GM21447 (cell line): ENCODE data around the gene DNAJC19.
"Not testable (repeated sequence)": the region's sequence is repeated elsewhere in the genome, so short reads cannot be mapped to it uniquely, and the experiment has no call there.

Experiments used
- ATAC-seq: cut with Tn5 transposase; IDR thresholded peaks from one replicate; pipeline ENCODE4 v1.9.1; 2021; ENCODE audit not compliant: unreplicated experiment

Gene DNAJC19

DNA sequence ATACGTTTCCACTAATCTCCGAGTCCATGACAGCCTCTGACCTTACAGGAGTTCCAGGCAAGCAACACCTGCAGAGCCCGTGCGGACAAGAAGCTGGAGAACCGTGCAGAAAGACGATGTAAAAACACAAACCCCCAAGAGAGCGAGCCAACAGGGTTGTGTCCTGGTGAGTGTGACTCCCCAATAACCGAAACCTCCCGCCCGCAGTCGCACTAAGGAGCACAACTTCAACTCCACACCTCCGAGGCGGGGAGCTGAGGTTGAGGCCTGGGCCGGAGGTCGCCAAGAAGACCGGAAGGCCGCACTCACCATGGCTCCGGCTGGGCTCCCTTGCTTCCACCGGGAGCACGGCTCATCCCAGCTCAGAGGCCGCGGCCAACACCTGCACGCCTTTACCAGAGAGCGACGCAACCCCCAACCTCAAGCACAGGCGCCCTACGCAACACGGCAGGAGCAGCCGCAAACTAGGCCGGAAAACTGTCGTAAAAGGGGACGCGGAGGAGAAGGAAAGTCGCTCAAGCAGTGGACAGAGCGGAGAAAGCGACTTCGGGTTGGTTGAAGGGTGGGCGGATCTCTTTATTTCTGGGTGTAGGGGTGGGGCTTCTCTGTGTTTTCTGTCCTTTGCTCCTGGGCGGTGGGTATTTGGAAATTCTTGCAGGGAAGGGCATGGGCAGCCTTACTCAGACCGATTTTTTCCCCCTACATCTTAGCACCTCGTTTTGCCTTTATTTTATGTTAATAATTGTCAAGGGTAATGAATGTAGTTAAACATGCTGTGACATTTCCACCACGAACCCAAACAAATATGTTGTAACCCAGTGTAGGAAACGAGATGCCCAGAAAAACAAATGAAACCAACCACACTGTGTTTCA is at the start of gene DNAJC19:
TSS of gene DNAJC19 (minus strand) at position 446 of the 873 bp plus-strand sequence. CDS start at position 312, 134 bp downstream.
- ATAC-seq, result peak; percentile 98

GRCh38 chr3:181030948-181031347 is 41.4 kb upstream of the DNAJC19 start:
- ATAC-seq, result no peak

- ATAC-seq, result no peak
Measured at GRCh38 chr3:181025204-181025603, 35.7 kb upstream of the DNAJC19 start.

DNA sequence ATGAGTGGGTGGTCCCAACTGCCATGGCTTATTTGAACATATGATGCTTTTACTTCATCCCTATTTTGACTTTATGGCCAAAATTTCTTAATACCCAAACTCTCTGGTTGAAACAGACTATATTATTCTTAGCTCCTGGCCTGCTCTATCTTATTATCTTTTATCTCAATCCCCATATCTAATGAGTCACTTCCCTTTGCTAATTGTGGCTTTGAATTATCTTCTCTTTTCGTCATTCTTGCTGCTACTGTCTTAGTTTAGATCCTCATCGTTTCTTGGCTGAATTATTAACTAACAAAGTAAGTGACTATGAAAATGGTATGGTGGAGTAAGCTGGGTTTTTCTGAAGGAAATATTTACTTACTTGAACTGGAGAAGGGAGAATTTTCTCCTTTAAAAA is 28.2 kb upstream of the DNAJC19 start:
- no peak for ATAC-seq

DNA sequence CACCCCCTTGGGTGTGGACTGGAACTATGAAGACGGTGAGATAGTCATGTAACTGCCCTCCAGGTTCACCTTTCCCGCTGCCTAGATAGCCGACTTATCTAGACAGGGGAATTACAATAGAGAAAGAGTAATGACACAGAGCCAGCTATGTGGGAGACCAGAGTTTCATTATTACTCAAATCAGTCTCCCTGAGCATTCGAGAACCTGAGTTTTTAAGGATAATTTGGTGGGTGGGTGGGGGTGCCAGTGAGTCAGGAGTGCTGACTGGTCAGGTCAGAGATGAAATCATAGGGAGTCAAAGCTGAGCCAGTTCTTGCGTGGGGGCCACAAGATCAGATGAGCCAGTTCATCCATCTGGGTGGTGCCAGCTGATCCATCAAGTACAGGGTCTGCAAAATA is 19.7 kb upstream of the DNAJC19 start:
- ATAC-seq, result no peak

- no peak for ATAC-seq
Measured at GRCh38 chr3:181008796-181009195, 19.3 kb upstream of the DNAJC19 start.

DNA sequence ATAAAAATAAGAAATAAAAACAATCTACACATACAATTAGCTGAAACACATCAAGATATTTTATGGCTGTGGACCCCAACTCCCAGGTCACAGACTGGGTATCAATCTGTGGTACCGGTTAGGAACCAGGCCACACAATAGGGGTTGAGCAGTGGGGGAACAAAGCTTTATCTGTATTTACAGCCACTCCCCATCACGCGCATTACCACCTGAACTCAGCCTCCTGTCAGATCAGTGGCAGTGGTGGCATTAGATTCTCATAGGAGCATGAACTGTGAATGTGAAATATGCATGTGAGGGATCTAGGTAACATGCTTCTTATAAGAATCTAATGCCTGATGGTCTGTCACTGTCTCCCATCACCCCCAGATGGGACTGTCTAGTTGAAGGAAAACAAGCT is 17.7 kb upstream of the DNAJC19 start:
- ATAC-seq, result no peak

- ATAC-seq, result no peak
Measured at GRCh38 chr3:181006541-181006940, 17.0 kb upstream of the DNAJC19 start.

DNA sequence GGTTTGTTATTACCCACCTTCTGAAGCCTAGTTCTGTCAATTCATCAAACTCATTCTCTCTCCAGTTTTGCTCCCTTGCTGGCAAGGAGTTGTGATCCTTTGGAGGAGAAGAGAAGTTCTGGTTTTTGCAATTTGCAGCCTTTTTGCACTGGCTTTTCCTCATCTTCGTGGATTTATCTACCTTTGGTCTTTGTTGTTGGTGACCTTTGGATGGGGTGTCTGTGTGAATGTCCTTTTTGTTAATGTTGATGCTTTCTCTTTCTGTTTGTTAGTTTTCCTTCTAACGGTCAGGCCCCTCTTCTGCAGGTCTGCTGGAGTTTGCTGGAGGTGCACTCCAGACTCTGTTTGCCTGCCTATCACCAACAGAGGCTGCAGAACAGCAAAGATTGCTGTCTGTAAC is 13.9 kb upstream of the DNAJC19 start:
- not testable (repeated sequence) for ATAC-seq

- not testable (repeated sequence) for ATAC-seq
Measured at GRCh38 chr3:181002331-181002730, 12.8 kb upstream of the DNAJC19 start.

DNA sequence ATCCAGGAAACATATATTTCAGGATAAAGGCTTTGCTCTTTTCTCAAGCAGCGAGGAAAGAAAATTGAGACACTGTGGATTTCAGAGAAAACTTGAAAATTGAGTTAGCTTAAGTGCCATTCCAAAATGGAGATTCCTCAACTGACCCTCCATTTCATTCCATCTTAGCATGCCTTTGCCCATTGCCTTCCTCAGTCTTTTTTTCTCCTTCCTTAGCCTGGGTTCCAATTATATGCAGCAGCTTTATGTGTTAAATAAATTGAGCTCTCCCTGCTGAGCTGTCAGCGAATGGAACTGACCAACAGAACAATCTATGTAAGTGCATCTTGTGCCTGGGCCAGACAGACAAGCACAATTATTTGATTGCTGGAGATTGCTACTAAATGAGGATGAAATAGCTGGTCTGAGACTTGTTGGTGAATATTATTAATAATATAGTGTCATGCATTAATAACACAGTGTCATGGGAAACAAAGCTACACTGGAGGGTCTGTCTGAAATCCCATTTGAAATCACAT is 6.9 kb upstream of the DNAJC19 start:
- ATAC-seq, result no peak

DNA sequence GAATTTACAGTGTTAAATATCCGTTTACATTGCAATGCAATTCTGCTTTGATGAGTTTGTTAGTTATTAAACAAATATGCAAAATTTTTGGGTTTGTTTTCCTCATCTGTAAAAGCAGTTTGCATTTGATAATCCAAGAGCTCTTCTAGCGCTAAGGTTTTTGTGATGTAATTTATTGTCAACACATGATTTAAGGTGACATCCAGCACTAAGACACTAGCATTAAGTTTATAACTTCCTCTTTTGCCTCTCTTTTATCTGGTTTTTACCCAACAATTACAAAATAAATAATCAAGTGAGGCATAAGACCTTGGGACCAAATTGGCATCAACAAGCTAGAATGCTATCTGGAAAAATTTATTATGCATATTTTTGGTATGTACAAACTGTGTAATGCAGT is 969 bp upstream of the DNAJC19 start:
- no peak for ATAC-seq

DNA sequence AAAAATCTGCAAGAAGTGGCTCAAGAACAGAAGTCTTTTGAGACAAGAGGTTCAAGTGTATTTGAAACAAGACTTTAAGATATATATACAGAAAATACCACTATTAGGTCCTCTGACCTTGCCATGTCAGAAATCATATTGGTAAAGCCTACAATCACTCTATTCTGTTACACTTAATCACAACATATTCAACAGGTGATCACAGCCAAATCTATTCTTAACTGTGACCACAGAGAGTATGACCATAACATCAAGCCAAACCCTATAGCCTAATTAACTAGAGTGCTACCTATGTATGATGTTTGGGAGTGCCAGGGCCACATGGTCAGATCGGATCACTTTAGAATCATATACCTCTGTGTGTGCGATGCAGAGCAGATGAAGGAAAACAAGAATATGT is 2.2 kb downstream of the DNAJC19 start:
- ATAC-seq, result no peak

DNA sequence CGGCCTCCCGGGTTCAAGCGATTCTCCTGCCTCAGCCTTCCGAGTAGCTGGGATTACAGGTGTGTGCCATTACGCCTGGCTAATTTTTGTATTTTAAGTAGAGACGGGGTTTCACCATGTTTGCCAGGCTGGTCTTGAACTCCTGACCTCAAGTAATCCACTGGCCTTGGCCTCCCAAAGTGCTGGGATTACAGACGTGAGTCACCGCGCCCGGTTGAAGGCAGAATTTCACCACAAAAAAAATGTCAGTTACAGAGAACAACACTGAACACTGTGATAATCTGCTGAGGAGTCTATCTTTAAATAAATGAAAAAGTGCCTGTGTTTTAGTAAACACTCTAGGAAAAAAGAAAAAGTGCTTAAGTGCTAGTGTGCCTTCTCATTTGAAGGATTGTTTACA is 3.2 kb downstream of the DNAJC19 start:
- not testable (repeated sequence) for ATAC-seq

DNA sequence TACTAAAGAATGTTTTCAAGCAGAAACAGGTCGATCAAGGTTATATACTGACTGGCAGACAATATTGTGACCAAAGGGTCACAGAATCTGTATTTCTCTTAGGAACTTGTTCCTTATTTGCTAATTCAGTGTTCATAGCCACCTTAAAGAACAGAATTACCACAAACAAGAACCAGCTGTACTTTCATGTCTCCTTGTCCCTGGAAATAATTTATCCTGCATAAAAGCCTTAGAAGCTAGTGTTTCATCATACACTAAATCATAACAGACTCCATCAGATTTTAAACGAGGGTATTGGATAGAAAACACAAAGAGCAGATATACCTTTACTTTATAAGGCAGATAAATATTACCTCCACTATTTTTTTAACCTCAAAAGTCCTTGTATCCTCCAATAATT is 6.4 kb downstream of the DNAJC19 start:
- no peak for ATAC-seq

GRCh38 chr3:180981912-180982311 is 7.6 kb downstream of the DNAJC19 start:
- no peak for ATAC-seq

GRCh38 chr3:180980611-180981010 is 8.9 kb downstream of the DNAJC19 start:
- ATAC-seq, result no peak

DNA sequence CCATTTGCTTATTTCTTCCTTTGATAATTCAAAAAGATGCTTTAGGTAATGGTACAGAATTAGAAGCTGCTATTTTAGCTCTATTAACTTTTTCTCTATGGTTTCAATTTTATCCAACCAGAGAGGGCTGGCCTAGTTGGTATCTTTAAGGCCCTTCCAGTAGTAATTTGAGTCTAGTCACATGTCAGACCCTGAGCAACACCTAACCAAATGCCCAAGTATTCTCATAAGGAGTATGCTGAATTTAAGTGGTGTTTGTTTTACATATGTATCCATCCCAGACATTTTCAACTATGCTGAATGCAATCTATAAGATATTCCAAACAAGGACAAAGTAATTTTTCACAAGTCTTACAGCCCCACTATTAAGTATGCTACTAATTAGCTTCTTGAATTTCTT is 9.6 kb downstream of the DNAJC19 start:
- no peak for ATAC-seq

DNA sequence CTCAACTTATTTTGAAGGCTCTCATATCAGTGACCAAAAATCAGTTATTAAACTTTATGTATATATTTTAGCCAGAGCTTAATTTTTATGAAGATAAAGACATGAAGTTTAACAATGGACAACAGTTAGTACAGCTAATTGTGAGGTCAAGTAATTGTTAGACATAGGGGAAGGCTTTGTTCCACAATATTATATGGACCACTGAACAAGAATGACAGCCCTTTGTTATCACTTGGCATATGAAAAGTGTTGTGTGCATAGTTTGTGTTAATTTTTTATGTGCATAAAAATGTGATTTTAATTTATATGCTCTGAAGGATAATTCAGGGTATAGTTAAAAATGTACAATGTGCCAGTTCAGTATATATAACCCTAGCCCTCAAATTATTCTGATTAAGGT is 12.0 kb downstream of the DNAJC19 start:
- no peak for ATAC-seq

DNA sequence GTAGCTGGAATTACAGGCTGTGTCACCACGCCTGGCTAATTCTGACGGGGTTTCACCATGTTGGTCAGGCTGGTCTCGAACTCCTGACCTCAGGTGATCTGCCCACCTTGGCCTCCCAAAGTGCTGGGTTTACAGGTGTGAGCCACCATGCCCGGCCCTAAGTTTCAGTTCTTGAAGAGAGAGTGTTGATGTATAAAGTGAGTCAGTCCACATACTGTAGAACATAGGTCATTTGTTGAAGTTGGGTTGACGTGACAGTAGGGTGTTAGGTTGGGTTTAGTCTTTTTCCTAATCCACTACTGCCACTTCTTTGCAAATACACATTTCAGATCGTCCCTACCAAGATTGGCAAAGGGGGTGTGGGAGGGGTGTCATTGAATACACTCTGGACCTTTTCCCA is 15.2 kb downstream of the DNAJC19 start:
- no peak for ATAC-seq

DNA sequence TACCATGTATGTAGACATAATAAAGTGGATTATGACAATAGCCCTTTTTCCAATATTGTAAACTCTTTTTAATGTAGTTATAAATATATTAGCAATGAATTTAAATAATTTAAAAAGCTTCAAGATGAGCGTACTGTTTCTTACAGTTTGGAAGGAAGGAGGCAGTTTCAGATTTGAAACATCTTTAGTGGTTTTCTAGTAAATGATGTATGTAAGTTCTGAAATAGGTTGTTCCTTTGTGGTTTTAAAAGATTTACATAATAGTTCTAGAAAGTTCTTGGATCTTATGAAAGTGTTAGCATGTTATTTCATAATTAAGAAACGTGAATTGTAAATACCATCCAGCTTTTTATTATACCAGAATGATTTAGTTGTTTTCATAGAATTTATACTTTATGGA is 16.0 kb downstream of the DNAJC19 start:
- ATAC-seq, result no peak

- ATAC-seq, result no peak
Measured at GRCh38 chr3:180970931-180971330, 18.6 kb downstream of the DNAJC19 start.

- ATAC-seq, result no peak
Measured at GRCh38 chr3:180962530-180962929, 27.0 kb downstream of the DNAJC19 start.
